Measurements from ENCODE around the gene ZNF784.

DNA sequence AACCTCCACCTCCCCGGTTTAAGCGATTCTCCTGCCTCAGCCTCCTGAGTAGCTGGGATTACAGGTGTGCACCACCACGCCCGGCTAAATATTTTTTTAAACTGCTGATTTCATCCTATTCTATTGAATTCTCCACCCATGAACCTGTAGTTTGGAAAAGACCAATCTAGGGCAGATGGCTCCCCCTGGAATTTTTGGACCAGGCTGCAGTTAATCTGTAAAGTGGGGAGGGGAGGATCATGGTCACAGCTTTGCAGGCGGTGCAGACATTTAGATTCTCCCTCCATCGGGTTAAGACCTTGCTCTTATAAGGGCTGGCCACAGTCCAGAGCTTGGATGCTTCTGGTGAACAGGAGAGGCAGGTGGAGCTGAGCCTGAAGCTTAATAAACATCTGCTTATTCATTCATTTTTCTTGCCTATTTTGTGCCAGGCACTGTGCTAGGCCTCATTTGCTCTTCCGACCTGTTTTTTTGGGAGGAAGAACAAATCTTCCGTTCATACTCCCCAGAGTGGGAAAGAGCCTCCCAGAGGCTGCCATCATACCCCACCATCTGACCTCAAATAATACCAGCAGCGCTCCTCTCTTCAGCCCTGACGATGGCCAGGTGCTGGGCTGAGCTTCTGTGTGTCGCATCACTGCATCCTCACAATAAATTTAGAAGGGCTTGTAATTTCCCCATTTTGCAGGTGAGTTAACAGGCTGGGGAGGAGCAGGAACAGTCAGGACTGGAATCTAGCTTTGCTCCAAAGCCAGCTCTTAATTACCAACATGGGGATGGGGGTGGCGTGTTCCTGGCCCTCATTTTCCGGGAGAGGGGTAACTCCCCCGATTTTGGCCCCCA lies 22.7 kb upstream of the ZNF784 start:
- TF ChIP-seq CTCF (IDR thresholded peaks at IDR 0.05; ENCODE audit: low read depth, low read length, poor library complexity, severe bottlenecking) (no peak), EZH2phosphoT487 (IDR thresholded peaks at IDR 0.05; ENCODE audit: borderline replicate concordance, low read length) (no peak)

Measured in DOHH2 (cell line).